Panc1 (cell line): ENCODE results near the gene TMEM108. TPM values are rescaled to one million over a fixed set of nuclear protein-coding genes. Genes with fewer than 3 reads are reported as not detected.

Source experiments
- ATAC-seq: fragments of 200-7000 bp; cut with Tn5 transposase; 2 replicates; pipeline ENCODE4 v1.9.1; 2020; ENCODE audit warnings: mild to moderate bottlenecking, moderate library complexity
- BruUV-seq: library from RNA; stranded (reverse); fragments of 400-500 nt; replicated peaks from 2 replicates; lab custom pipeline; 2021; lab: Mats Ljungman, UMichigan
- CTCF ChIA-PET: fragments of 300-600 bp; sonication (Branson Sonifier 250); formaldehyde crosslinking; loops from one replicate; lab custom pipeline; 2022; ENCODE audit warnings: antibody characterized with exemption; lab: Charles Lee
- POLR2A ChIA-PET: fragments of 300-600 bp; sonication (Branson Sonifier 250); formaldehyde crosslinking; loops from one replicate; lab custom pipeline; 2022; ENCODE audit warnings: antibody characterized with exemption; lab: Charles Lee
- DNase-seq: peaks from one replicate; pipeline ENCODE4 v3.0.0-alpha.2; 2010; ENCODE audit warnings: low read depth, low spot score
- H3K27ac ChIP-seq: 2 replicates; pipeline ENCODE4 v1.5.1; 2011; ENCODE audit warnings: mild to moderate bottlenecking, low read length, inconsistent platforms
- H3K27me3 ChIP-seq: fragments of 200-500 bp; sonication (Bioruptor generic); 2 replicates; pipeline ENCODE4 v1.6.0; 2014; ENCODE audit warnings: low read length, inconsistent platforms; ENCODE audit not compliant: control insufficient read depth, insufficient read depth
- H3K36me3 ChIP-seq: fragments of 200-500 bp; sonication (Bioruptor generic); 2 replicates; pipeline ENCODE4 v1.5.1; 2014; ENCODE audit warnings: inconsistent platforms, mild to moderate bottlenecking, low read length, moderate library complexity; ENCODE audit not compliant: control insufficient read depth, insufficient read depth
- H3K4me1 ChIP-seq: 2 replicates; pipeline ENCODE4 v1.5.1; 2011; ENCODE audit warnings: inconsistent platforms, mild to moderate bottlenecking, low read length, moderate library complexity; ENCODE audit not compliant: control insufficient read depth, insufficient read depth
- H3K4me3 ChIP-seq, 2 experiments: 2 replicates each; pipeline ENCODE4 v1.5.1; 2011 to 2012; ENCODE audit warnings: low read depth in 2 of 2, low read length in 2 of 2, mild to moderate bottlenecking in 2 of 2, inconsistent platforms in 1 of 2, moderate library complexity in 1 of 2
- H3K9me3 ChIP-seq: fragments of 200-500 bp; sonication (Bioruptor generic); 2 replicates; pipeline ENCODE4 v1.5.1; 2014; ENCODE audit warnings: low read depth, mild to moderate bottlenecking, inconsistent platforms, low read length, moderate library complexity; ENCODE audit not compliant: control insufficient read depth, insufficient read depth
- POLR2AphosphoS5 ChIP-seq: IDR thresholded peaks from 2 replicates; pipeline ENCODE4 v1.6.1; 2012; ENCODE audit warnings: mild to moderate bottlenecking, low read depth, low read length, moderate library complexity
- SIN3A ChIP-seq: IDR thresholded peaks from 2 replicates; pipeline ENCODE4 v1.6.1; 2012; ENCODE audit warnings: low read depth, mild to moderate bottlenecking, low read length, moderate library complexity, borderline replicate concordance; ENCODE audit not compliant: insufficient read depth
- TCF7L2 ChIP-seq: IDR thresholded peaks from 2 replicates; pipeline ENCODE4 v1.6.1; 2011; ENCODE audit warnings: mild to moderate bottlenecking, low read depth, low read length, inconsistent platforms
- in situ Hi-C: cut with HindIII; loops from 2 replicates; pipeline ENCODE4 v1.10.0; 2016; ENCODE audit warnings: low sequenced_read_pairs, low pct_unique_long_range_greater_than_20kb
- intact Hi-C: fragments of 100-400 bp; cut with micrococcal nuclease; formaldehyde crosslinking; loops from one replicate; pipeline ENCODE4 v1.10.0; 2022; ENCODE audit not compliant: unreplicated experiment
- total RNA-seq: library from RNA; stranded (reverse); gene quantifications from one replicate; pipeline ENCODE4 v1.2.1, GENCODE V29; 2021; ENCODE audit not compliant: unreplicated experiment
- TF ChIP-seq, protein P1 (sequence below), 2 experiments: IDR thresholded peaks; 2 replicates each; pipeline ENCODE4 v1.6.1; 2011 to 2012; ENCODE audit warnings: low read depth in 2 of 2, control low read depth in 1 of 2, low read length in 1 of 2, mild to moderate bottlenecking in 1 of 2, moderate library complexity in 1 of 2; ENCODE audit not compliant: insufficient read depth in 1 of 2
- TF ChIP-seq, protein P2 (sequence below): fragments of 450-650 bp; IDR thresholded peaks from 2 replicates; pipeline ENCODE4 v1.5.1; 2017; ENCODE audit warnings: mild to moderate bottlenecking

TMEM108 gene
- total RNA-seq, 1 experiment from 2014 or later: 0.41 TPM

DNA sequence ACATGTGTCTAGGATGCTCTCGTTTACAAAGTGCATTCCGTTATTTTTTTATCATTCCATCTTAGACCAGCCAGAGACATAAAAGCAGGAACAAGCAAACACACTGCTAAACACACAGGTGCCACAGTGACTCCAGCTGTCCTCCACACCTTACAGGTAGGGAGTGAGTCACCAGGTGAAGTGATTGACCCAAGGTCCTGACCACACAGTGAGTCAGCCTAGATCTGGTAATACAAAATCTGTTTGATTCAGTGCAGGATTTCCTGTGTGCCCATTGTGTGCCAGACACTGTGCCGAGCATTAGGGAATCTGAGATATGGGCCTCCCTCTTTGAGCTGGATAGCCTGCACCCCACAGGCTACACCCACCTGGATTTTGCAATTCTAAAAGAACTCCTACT lies 345.0 kb downstream of the TMEM108 start:
- BruUV-seq: no TSS peak
- POLR2A ChIA-PET: no interaction called here
- Histone ChIP-seq H3K27me3 (no peaks in the 10 kb centered on the region), H3K27ac (peak overlapping the region; percentile 7; the same call in 1 of the 2 replicates), H3K9me3 (no peaks in the 10 kb centered on the region), H3K4me3 (no peak overlapping the region), H3K36me3 (no peaks in the 10 kb centered on the region), H3K4me1 (0 out of 2 replicates have a peak, but pooled peaks cover 5% of the 10 kb centered on the region)
- in situ Hi-C loops (no loop called here), intact Hi-C loops (no loop called here)
- CTCF ChIA-PET: interaction anchor here (0.6 kb wide), 1 partner anchor 40 kb away, joined by 3 read pairs; no protein-coding TSS in a partner anchor
- no peak for TF ChIP-seq SIN3A
- TF ChIP-seq, protein P1, sequence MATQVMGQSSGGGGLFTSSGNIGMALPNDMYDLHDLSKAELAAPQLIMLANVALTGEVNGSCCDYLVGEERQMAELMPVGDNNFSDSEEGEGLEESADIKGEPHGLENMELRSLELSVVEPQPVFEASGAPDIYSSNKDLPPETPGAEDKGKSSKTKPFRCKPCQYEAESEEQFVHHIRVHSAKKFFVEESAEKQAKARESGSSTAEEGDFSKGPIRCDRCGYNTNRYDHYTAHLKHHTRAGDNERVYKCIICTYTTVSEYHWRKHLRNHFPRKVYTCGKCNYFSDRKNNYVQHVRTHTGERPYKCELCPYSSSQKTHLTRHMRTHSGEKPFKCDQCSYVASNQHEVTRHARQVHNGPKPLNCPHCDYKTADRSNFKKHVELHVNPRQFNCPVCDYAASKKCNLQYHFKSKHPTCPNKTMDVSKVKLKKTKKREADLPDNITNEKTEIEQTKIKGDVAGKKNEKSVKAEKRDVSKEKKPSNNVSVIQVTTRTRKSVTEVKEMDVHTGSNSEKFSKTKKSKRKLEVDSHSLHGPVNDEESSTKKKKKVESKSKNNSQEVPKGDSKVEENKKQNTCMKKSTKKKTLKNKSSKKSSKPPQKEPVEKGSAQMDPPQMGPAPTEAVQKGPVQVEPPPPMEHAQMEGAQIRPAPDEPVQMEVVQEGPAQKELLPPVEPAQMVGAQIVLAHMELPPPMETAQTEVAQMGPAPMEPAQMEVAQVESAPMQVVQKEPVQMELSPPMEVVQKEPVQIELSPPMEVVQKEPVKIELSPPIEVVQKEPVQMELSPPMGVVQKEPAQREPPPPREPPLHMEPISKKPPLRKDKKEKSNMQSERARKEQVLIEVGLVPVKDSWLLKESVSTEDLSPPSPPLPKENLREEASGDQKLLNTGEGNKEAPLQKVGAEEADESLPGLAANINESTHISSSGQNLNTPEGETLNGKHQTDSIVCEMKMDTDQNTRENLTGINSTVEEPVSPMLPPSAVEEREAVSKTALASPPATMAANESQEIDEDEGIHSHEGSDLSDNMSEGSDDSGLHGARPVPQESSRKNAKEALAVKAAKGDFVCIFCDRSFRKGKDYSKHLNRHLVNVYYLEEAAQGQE (IDR thresholded peaks at IDR 0.05; ENCODE audit: insufficient read depth in 1 of 2, low read depth in 2 of 2, low read length in 1 of 2): no peak
- no peak for TF ChIP-seq TCF7L2
- TF ChIP-seq, protein P2, sequence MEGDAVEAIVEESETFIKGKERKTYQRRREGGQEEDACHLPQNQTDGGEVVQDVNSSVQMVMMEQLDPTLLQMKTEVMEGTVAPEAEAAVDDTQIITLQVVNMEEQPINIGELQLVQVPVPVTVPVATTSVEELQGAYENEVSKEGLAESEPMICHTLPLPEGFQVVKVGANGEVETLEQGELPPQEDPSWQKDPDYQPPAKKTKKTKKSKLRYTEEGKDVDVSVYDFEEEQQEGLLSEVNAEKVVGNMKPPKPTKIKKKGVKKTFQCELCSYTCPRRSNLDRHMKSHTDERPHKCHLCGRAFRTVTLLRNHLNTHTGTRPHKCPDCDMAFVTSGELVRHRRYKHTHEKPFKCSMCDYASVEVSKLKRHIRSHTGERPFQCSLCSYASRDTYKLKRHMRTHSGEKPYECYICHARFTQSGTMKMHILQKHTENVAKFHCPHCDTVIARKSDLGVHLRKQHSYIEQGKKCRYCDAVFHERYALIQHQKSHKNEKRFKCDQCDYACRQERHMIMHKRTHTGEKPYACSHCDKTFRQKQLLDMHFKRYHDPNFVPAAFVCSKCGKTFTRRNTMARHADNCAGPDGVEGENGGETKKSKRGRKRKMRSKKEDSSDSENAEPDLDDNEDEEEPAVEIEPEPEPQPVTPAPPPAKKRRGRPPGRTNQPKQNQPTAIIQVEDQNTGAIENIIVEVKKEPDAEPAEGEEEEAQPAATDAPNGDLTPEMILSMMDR: no peak
- no peak for TF ChIP-seq POLR2AphosphoS5
- no peak for ATAC-seq
- no peak for DNase-seq

DNA sequence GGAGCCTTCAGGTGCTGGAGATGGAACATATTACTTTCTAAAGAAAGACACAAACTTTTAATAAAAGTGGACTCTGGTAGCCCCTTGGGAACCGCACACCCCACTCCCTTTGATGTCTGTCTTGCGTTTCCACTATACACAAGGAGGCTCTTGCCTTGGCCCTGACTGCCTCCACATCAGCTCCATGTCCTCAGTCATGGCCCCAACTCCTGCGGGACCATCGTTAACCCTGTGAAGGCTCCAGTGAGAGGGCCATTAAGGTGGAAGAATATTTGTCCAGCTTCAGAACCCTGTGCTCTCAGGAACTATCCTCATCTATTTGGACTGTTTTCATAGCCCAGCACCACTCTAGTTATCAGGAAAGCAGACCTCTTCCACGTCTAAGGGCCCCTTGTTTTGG lies 345.6 kb downstream of the TMEM108 start:
- intact Hi-C loops (loop anchor here (2.0 kb wide), 2 partner anchors 343 to 657 kb away; no protein-coding TSS in a partner anchor), in situ Hi-C loops (no loop called here)
- H3K4me3 ChIP-seq: no peak overlapping the region
- TF ChIP-seq SIN3A: no peak
- no peak for TF ChIP-seq TCF7L2
- no peak for TF ChIP-seq POLR2AphosphoS5
- TF ChIP-seq, protein P1 (IDR thresholded peaks at IDR 0.05; ENCODE audit: insufficient read depth in 1 of 2, low read depth in 2 of 2, low read length in 1 of 2): no peak
- TF ChIP-seq, protein P2: no peak
- DNase-seq (no peak), ATAC-seq (no peak)
- ChIA-PET POLR2A (no interaction called here), CTCF (no interaction called here)
- no peaks in the 10 kb centered on the region for H3K27me3 ChIP-seq
- H3K9me3 ChIP-seq: no peaks in the 10 kb centered on the region
- H3K36me3 ChIP-seq: no peaks in the 10 kb centered on the region
- H3K27ac ChIP-seq: no peak overlapping the region; the same call in 1 of the 2 replicates
- 0 out of 2 replicates have a peak, but pooled peaks cover 7% of the 10 kb centered on the region for H3K4me1 ChIP-seq
- BruUV-seq: no TSS peak
